DOHH2 (cell line): Measurements from ENCODE around the gene OBSCN.

Experiments used
- CTCF ChIP-seq: fragments of 200-600 bp; sonication (generic); IDR thresholded peaks from one replicate; pipeline ENCODE4 v1.5.1; 2014; ENCODE audit warnings: antibody characterized with exemption, mild to moderate bottlenecking, low read depth, low read length; ENCODE audit not compliant: poor library complexity, severe bottlenecking
- EZH2phosphoT487 ChIP-seq: fragments of 200-600 bp; sonication (generic); IDR thresholded peaks from 2 replicates; pipeline ENCODE4 v1.6.1; 2017; ENCODE audit warnings: borderline replicate concordance, mild to moderate bottlenecking, antibody characterized with exemption, low read length, moderate library complexity, mixed read lengths

- no peak for TF ChIP-seq CTCF
- TF ChIP-seq EZH2phosphoT487: no peak
Observed at GRCh38 chr1:228321895-228322294, 114.1 kb downstream of the OBSCN start.
